ENCODE results near the gene PKMYT1.
A peak's percentile ranks its signal among the peaks of the same experiment; 100 is the strongest.

The PKMYT1 gene

GRCh38 chr16:2973605-2974318 is 6.5 kb downstream of the PKMYT1 start:
- DNase-seq (ENCODE audit: low read depth in 2 of 2) = no peak

GRCh38 chr16:2973093-2973492 is 7.2 kb downstream of the PKMYT1 start:
- DNase-seq (ENCODE audit: low read depth in 2 of 2) = no peak

- no peak for DNase-seq (ENCODE audit: low read depth in 2 of 2)
Measured at GRCh38 chr16:2971985-2972784, 8.1 kb downstream of the PKMYT1 start.

- DNase-seq (ENCODE audit: low read depth in 2 of 2) = no peak
Measured at GRCh38 chr16:2971134-2971984, 8.9 kb downstream of the PKMYT1 start.

GRCh38 chr16:2970563-2970962 is 9.7 kb downstream of the PKMYT1 start:
- DNase-seq (ENCODE audit: low read depth in 2 of 2) = no peak

- no peak for DNase-seq (ENCODE audit: low read depth in 2 of 2)
Measured at GRCh38 chr16:2969545-2970521, 10.4 kb downstream of the PKMYT1 start.

GRCh38 chr16:2968738-2969544 is 11.3 kb downstream of the PKMYT1 start, which contains the start of gene PAQR4:
Gene PAQR4 (plus strand): TSS chr16:2969348. CDS start chr16:2969675, 327 bp downstream.
- DNase-seq (ENCODE audit: low read depth in 2 of 2) = peak; percentile 48 to 49

- no peak for DNase-seq (ENCODE audit: low read depth in 2 of 2)
Measured at GRCh38 chr16:2968368-2968737, 11.9 kb downstream of the PKMYT1 start.

- DNase-seq (ENCODE audit: low read depth in 2 of 2) = no peak
Measured at GRCh38 chr16:2967721-2968161, 12.5 kb downstream of the PKMYT1 start.

GRCh38 chr16:2967211-2967631 is 13.0 kb downstream of the PKMYT1 start:
- DNase-seq (ENCODE audit: low read depth in 2 of 2) = no peak

GRCh38 chr16:2966808-2967191 is 13.4 kb downstream of the PKMYT1 start:
- DNase-seq (ENCODE audit: low read depth in 2 of 2) = no peak

GRCh38 chr16:2966043-2966807 is 14.0 kb downstream of the PKMYT1 start:
- DNase-seq (ENCODE audit: low read depth in 2 of 2) = no peak

GRCh38 chr16:2964475-2965336 is 15.5 kb downstream of the PKMYT1 start:
- DNase-seq (ENCODE audit: low read depth in 2 of 2) = no peak

- no peak for DNase-seq (ENCODE audit: low read depth in 2 of 2)
Measured at GRCh38 chr16:2963723-2964474, 16.3 kb downstream of the PKMYT1 start, which contains the start of gene KREMEN2. Gene KREMEN2 (plus strand): TSS chr16:2964275. CDS start chr16:2964521, 246 bp downstream.

GRCh38 chr16:2963074-2963722 is 17.0 kb downstream of the PKMYT1 start:
- DNase-seq (ENCODE audit: low read depth in 2 of 2) = no peak

GRCh38 chr16:2962334-2963073 is 17.7 kb downstream of the PKMYT1 start:
- no peak for DNase-seq (ENCODE audit: low read depth in 2 of 2)

Measured in stimulated activated CD8-positive, alpha-beta memory T cell treated with anti-CD3 and anti-CD28 coated beads, Interleukin-7, amount 100 ng/mL, for 1 hour (primary cell).